AG09319 (cell line): Measurements from ENCODE around the gene DYNLT4.
"Not testable (repeated sequence)": the region's sequence is repeated elsewhere in the genome, so short reads cannot be mapped to it uniquely, and the experiment has no call there.

ENCODE experiments used
- DNase-seq: peaks from one replicate; pipeline ENCODE4 v3.0.0-alpha.2; 2010; ENCODE audit warnings: low read depth; ENCODE audit errors: extremely low read depth
- TF ChIP-seq, protein P1 (sequence below): IDR thresholded peaks from 2 replicates; pipeline ENCODE4 v1.5.1; 2011; ENCODE audit warnings: low read depth, mild to moderate bottlenecking, inconsistent platforms, low read length, moderate library complexity

DYNLT4 gene

DNA sequence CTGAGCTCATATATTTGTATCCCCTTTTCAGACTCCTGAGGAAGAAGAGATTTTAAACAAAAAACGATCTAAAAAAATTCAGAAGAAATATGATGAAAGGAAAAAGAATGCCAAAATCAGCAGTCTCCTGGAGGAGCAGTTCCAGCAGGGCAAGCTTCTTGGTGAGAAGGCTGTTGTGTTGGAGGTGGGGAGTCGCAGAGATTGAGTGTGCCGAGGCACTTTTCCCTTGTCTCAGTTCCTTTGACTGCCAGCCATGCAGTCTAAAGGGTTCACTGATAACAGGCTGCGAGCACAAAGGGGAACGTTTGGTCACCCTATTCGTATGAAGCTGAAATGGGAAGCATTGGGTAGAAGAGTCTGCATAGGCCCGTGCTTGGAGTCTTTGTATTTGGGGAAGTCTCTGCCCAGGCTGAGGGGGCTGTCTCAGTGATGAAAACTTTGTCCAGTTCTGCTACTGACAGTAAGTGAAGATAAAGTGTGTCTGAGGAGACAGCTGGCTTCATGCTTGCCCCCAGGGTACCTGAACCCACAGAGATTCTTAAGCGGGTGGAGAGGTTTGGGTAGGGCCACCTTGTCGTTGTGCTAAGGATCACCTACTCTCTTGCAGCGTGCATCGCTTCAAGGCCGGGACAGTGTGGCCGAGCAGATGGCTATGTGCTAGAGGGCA, 29.0 kb downstream of the DYNLT4 start:
- no peak for DNase-seq
- TF ChIP-seq, protein P1, sequence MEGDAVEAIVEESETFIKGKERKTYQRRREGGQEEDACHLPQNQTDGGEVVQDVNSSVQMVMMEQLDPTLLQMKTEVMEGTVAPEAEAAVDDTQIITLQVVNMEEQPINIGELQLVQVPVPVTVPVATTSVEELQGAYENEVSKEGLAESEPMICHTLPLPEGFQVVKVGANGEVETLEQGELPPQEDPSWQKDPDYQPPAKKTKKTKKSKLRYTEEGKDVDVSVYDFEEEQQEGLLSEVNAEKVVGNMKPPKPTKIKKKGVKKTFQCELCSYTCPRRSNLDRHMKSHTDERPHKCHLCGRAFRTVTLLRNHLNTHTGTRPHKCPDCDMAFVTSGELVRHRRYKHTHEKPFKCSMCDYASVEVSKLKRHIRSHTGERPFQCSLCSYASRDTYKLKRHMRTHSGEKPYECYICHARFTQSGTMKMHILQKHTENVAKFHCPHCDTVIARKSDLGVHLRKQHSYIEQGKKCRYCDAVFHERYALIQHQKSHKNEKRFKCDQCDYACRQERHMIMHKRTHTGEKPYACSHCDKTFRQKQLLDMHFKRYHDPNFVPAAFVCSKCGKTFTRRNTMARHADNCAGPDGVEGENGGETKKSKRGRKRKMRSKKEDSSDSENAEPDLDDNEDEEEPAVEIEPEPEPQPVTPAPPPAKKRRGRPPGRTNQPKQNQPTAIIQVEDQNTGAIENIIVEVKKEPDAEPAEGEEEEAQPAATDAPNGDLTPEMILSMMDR, result no peak

DNA sequence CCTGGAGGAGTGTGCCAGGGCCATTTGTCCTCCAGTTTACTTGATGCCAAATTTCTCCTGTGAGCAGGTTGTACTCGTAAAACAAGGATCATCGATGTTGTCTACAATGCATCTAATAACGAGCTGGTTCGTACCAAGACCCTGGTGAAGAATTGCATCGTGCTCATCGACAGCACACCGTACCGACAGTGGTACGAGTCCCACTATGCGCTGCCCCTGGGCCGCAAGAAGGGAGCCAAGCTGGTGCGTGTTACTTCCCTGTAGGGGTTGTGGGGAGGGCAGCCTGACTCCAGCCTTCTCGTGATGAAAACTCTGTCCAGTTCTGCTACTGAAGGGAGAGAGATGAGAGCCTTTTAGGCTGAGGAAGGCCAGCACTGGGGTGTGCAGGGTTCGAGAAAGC, 29.6 kb downstream of the DYNLT4 start:
- TF ChIP-seq, protein P1, result no peak
- no peak for DNase-seq

- TF ChIP-seq, protein P1, result no peak
- DNase-seq, result no peak
Observed at GRCh38 chr1:44776730-44777068, 30.5 kb downstream of the DYNLT4 start.

GRCh38 chr1:44775930-44776729, 31.0 kb downstream of the DYNLT4 start:
- TF ChIP-seq, protein P1, result no peak
- no peak for DNase-seq

DNA sequence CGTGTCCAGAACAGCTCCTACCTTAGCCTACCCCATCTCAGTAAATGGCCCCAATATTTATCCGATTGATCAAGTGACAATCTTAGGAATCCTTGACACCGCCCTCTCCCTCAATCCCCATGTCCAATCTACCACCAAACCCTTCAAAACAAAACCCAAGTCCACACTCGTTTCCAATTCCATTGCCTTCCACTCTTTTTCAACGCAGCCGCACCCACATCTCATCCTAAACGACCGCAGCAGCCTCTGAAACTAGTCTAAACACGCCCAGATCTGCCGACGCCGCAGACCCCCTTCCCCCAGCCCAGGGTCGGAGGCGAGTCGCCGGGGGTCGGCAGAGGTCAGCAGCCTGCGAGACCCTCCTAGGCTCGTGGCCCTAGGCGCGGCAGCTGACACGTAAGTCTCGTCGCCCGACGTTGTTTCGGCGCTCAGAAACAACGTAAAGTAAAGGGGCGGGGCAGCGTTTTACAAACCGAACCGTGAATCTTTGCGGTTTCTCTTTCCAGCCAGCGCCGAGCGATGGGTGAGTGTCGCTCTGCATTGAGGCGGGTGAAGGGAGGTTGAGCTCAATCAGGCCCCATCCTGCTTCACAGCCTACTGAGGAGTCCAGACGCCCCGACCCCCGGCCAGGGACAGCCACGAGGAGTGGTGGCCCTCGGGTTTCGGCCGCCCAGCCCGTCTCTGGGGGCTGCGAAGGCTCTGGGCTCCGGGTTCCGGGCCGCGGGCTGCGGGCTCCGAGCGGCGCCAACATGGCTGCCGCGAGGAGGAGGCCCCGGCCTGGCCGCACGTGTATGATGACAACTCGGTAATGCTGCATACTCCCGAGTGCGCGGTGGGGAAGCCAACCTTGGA, 31.8 kb downstream of the DYNLT4 start, which contains the start of gene RPS8:
Gene RPS8, plus strand, starts transcription at position 463 of the 852 bp plus-strand sequence. Its CDS starts 57 bp downstream, at position 520.
- TF ChIP-seq, protein P1, result no peak
- peak; percentile 83 for DNase-seq

DNA sequence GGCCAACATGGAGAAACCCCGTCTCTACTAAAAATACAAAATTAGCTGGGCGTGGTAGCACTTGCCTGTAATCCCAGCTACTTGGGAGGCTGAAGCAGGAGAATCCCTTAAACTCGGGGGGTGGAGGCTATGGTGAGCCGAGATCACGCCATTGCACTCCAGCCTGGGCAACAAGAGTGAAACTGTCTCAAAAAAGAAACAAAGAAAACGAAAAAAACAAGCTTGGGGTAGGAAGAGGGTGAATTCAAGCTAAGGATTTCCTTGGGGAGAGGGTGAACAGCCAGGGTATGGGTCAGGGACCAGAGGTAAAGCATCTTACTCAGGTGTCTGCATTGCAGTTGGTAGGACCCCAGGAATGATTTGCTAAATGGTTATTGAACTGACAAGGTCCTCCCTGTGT, 40.7 kb downstream of the DYNLT4 start:
- DNase-seq, result not testable (repeated sequence)

- no peak for DNase-seq
- TF ChIP-seq, protein P1, result no peak
Observed at GRCh38 chr1:44760876-44761275, 46.3 kb downstream of the DYNLT4 start.
